Panc1 (cell line): Measurements from ENCODE around the gene MEGF11. TPM values are rescaled to one million over a fixed set of nuclear protein-coding genes. Genes with fewer than 3 reads are reported as not detected.

ENCODE experiments used
- ATAC-seq: fragments of 200-7000 bp; cut with Tn5 transposase; 2 replicates; pipeline ENCODE4 v1.9.1; 2020; ENCODE audit warnings: mild to moderate bottlenecking, moderate library complexity
- BruUV-seq: library from RNA; stranded (reverse); fragments of 400-500 nt; replicated peaks from 2 replicates; lab custom pipeline; 2021; lab: Mats Ljungman, UMichigan
- CTCF ChIA-PET: fragments of 300-600 bp; sonication (Branson Sonifier 250); formaldehyde crosslinking; loops from one replicate; lab custom pipeline; 2022; ENCODE audit warnings: antibody characterized with exemption; lab: Charles Lee
- POLR2A ChIA-PET: fragments of 300-600 bp; sonication (Branson Sonifier 250); formaldehyde crosslinking; loops from one replicate; lab custom pipeline; 2022; ENCODE audit warnings: antibody characterized with exemption; lab: Charles Lee
- DNase-seq: peaks from one replicate; pipeline ENCODE4 v3.0.0-alpha.2; 2010; ENCODE audit warnings: low read depth, low spot score
- H3K27ac ChIP-seq: 2 replicates; pipeline ENCODE4 v1.5.1; 2011; ENCODE audit warnings: mild to moderate bottlenecking, low read length, inconsistent platforms
- H3K27me3 ChIP-seq: fragments of 200-500 bp; sonication (Bioruptor generic); 2 replicates; pipeline ENCODE4 v1.6.0; 2014; ENCODE audit warnings: low read length, inconsistent platforms; ENCODE audit not compliant: control insufficient read depth, insufficient read depth
- H3K36me3 ChIP-seq: fragments of 200-500 bp; sonication (Bioruptor generic); 2 replicates; pipeline ENCODE4 v1.5.1; 2014; ENCODE audit warnings: inconsistent platforms, mild to moderate bottlenecking, low read length, moderate library complexity; ENCODE audit not compliant: control insufficient read depth, insufficient read depth
- H3K4me1 ChIP-seq: 2 replicates; pipeline ENCODE4 v1.5.1; 2011; ENCODE audit warnings: inconsistent platforms, mild to moderate bottlenecking, low read length, moderate library complexity; ENCODE audit not compliant: control insufficient read depth, insufficient read depth
- H3K4me3 ChIP-seq, 2 experiments: 2 replicates each; pipeline ENCODE4 v1.5.1; 2011 to 2012; ENCODE audit warnings: low read depth in 2 of 2, low read length in 2 of 2, mild to moderate bottlenecking in 2 of 2, inconsistent platforms in 1 of 2, moderate library complexity in 1 of 2
- H3K9me3 ChIP-seq: fragments of 200-500 bp; sonication (Bioruptor generic); 2 replicates; pipeline ENCODE4 v1.5.1; 2014; ENCODE audit warnings: low read depth, mild to moderate bottlenecking, inconsistent platforms, low read length, moderate library complexity; ENCODE audit not compliant: control insufficient read depth, insufficient read depth
- CTCF ChIP-seq: fragments of 450-650 bp; IDR thresholded peaks from 2 replicates; pipeline ENCODE4 v1.5.1; 2017; ENCODE audit warnings: mild to moderate bottlenecking
- POLR2AphosphoS5 ChIP-seq: IDR thresholded peaks from 2 replicates; pipeline ENCODE4 v1.6.1; 2012; ENCODE audit warnings: mild to moderate bottlenecking, low read depth, low read length, moderate library complexity
- SIN3A ChIP-seq: IDR thresholded peaks from 2 replicates; pipeline ENCODE4 v1.6.1; 2012; ENCODE audit warnings: low read depth, mild to moderate bottlenecking, low read length, moderate library complexity, borderline replicate concordance; ENCODE audit not compliant: insufficient read depth
- TCF7L2 ChIP-seq: IDR thresholded peaks from 2 replicates; pipeline ENCODE4 v1.6.1; 2011; ENCODE audit warnings: mild to moderate bottlenecking, low read depth, low read length, inconsistent platforms
- in situ Hi-C: cut with HindIII; loops from 2 replicates; pipeline ENCODE4 v1.10.0; 2016; ENCODE audit warnings: low sequenced_read_pairs, low pct_unique_long_range_greater_than_20kb
- intact Hi-C: fragments of 100-400 bp; cut with micrococcal nuclease; formaldehyde crosslinking; loops from one replicate; pipeline ENCODE4 v1.10.0; 2022; ENCODE audit not compliant: unreplicated experiment
- total RNA-seq: library from RNA; stranded (reverse); gene quantifications from one replicate; pipeline ENCODE4 v1.2.1, GENCODE V29; 2021; ENCODE audit not compliant: unreplicated experiment
- TF ChIP-seq, protein P1 (sequence below), 2 experiments: IDR thresholded peaks; 2 replicates each; pipeline ENCODE4 v1.6.1; 2011 to 2012; ENCODE audit warnings: low read depth in 2 of 2, control low read depth in 1 of 2, low read length in 1 of 2, mild to moderate bottlenecking in 1 of 2, moderate library complexity in 1 of 2; ENCODE audit not compliant: insufficient read depth in 1 of 2

The MEGF11 gene
- total RNA-seq, 1 experiment from 2014 or later = 0.95 TPM

- TF ChIP-seq, protein P1, sequence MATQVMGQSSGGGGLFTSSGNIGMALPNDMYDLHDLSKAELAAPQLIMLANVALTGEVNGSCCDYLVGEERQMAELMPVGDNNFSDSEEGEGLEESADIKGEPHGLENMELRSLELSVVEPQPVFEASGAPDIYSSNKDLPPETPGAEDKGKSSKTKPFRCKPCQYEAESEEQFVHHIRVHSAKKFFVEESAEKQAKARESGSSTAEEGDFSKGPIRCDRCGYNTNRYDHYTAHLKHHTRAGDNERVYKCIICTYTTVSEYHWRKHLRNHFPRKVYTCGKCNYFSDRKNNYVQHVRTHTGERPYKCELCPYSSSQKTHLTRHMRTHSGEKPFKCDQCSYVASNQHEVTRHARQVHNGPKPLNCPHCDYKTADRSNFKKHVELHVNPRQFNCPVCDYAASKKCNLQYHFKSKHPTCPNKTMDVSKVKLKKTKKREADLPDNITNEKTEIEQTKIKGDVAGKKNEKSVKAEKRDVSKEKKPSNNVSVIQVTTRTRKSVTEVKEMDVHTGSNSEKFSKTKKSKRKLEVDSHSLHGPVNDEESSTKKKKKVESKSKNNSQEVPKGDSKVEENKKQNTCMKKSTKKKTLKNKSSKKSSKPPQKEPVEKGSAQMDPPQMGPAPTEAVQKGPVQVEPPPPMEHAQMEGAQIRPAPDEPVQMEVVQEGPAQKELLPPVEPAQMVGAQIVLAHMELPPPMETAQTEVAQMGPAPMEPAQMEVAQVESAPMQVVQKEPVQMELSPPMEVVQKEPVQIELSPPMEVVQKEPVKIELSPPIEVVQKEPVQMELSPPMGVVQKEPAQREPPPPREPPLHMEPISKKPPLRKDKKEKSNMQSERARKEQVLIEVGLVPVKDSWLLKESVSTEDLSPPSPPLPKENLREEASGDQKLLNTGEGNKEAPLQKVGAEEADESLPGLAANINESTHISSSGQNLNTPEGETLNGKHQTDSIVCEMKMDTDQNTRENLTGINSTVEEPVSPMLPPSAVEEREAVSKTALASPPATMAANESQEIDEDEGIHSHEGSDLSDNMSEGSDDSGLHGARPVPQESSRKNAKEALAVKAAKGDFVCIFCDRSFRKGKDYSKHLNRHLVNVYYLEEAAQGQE (IDR thresholded peaks at IDR 0.05; ENCODE audit: insufficient read depth in 1 of 2, low read depth in 2 of 2, low read length in 1 of 2) = no peak
- TF ChIP-seq POLR2AphosphoS5 (no peak), SIN3A (no peak), CTCF (no peak), TCF7L2 (no peak)
- intact Hi-C loops (no loop called here), in situ Hi-C loops (no loop called here)
- H3K27me3 ChIP-seq = 0 out of 2 replicates have a peak, but pooled peaks cover 3% of the 10 kb centered on the region
- no peaks in the 10 kb centered on the region for H3K9me3 ChIP-seq
- H3K36me3 ChIP-seq = no peaks in the 10 kb centered on the region
- no peak overlapping the region for H3K27ac ChIP-seq
- no peak for ATAC-seq
- POLR2A ChIA-PET = no interaction called here
- DNase-seq = no peak
- no peaks in the 10 kb centered on the region for H3K4me1 ChIP-seq
- CTCF ChIA-PET = no interaction called here
- no peak overlapping the region for H3K4me3 ChIP-seq
- no TSS peak for BruUV-seq
Observed at GRCh38 chr15:66025015-66025452, 228.5 kb downstream of the MEGF11 start.

- CTCF ChIA-PET = interaction anchor here (0.5 to 0.6 kb wide), 2 partner anchors 107 to 449 kb away, joined by 3 to 8 read pairs; no protein-coding TSS in a partner anchor
- no peak for DNase-seq
Observed at GRCh38 chr15:66024116-66024515, 229.4 kb downstream of the MEGF11 start.

More at GRCh38 chr15:66024116-66024515, 229.4 kb downstream of the MEGF11 start:
- POLR2A ChIA-PET = no interaction called here
- no peaks in the 10 kb centered on the region for H3K9me3 ChIP-seq
- peaks cover 3% of the 10 kb centered on the region; the same call in 1 of the 2 replicates for H3K27me3 ChIP-seq
- intact Hi-C loops (no loop called here), in situ Hi-C loops (no loop called here)
- no peaks in the 10 kb centered on the region for H3K36me3 ChIP-seq
- BruUV-seq = no TSS peak
- H3K27ac ChIP-seq = no peak overlapping the region
- no peak overlapping the region for H3K4me3 ChIP-seq
- ATAC-seq = no peak
- TF ChIP-seq TCF7L2 (no peak), POLR2AphosphoS5 (no peak), CTCF (no peak), SIN3A (no peak)
- TF ChIP-seq, protein P1 (IDR thresholded peaks at IDR 0.05; ENCODE audit: insufficient read depth in 1 of 2, low read depth in 2 of 2, low read length in 1 of 2) = no peak
- no peaks in the 10 kb centered on the region for H3K4me1 ChIP-seq
